ENCODE measurements around the gene SPIB.
A peak's percentile ranks its signal among the peaks of the same experiment; 100 is the strongest.

Gene SPIB

GRCh38 chr19:50420127-50420526 lies 1.4 kb downstream of the SPIB start:
- no peak for DNase-seq (ENCODE audit: low read depth)
- TF ChIP-seq CTCF (IDR thresholded peaks at IDR 0.05; ENCODE audit: insufficient read depth, low read depth, low read length, missing control alignments) = no peak
- peak overlapping the region; percentile 78 for H3K4me3 ChIP-seq (ENCODE audit: low read depth, low read length)

- TF ChIP-seq CTCF (IDR thresholded peaks at IDR 0.05; ENCODE audit: insufficient read depth, low read depth, low read length, missing control alignments) = no peak
- DNase-seq (ENCODE audit: low read depth) = no peak
- peak overlapping the region; percentile 78; the same call in 1 of the 2 replicates for H3K4me3 ChIP-seq (ENCODE audit: low read depth, low read length)
These were observed 2.1 kb downstream of the SPIB start for GRCh38 chr19:50420808-50421207.

- TF ChIP-seq CTCF (IDR thresholded peaks at IDR 0.05; ENCODE audit: insufficient read depth, low read depth, low read length, missing control alignments) = no peak
- no peak overlapping the region for H3K4me3 ChIP-seq (ENCODE audit: low read depth, low read length)
- DNase-seq (ENCODE audit: low read depth) = peak; percentile 37
These were observed 3.9 kb downstream of the SPIB start for GRCh38 chr19:50422397-50423278.

- H3K4me3 ChIP-seq (ENCODE audit: low read depth, low read length) = no peak overlapping the region
- no peak for DNase-seq (ENCODE audit: low read depth)
- no peak for TF ChIP-seq CTCF (IDR thresholded peaks at IDR 0.05; ENCODE audit: insufficient read depth, low read depth, low read length, missing control alignments)
These were observed 4.8 kb downstream of the SPIB start for GRCh38 chr19:50423279-50424113.

GRCh38 chr19:50425581-50425980 lies 6.8 kb downstream of the SPIB start:
- no peak for TF ChIP-seq CTCF (IDR thresholded peaks at IDR 0.05; ENCODE audit: insufficient read depth, low read depth, low read length, missing control alignments)
- no peak overlapping the region for H3K4me3 ChIP-seq (ENCODE audit: low read depth, low read length)
- DNase-seq (ENCODE audit: low read depth) = no peak

GRCh38 chr19:50427318-50427925 lies 8.7 kb downstream of the SPIB start:
- no peak for DNase-seq (ENCODE audit: low read depth)
- peak overlapping the region; percentile 19 for H3K4me3 ChIP-seq (ENCODE audit: low read depth, low read length)
- TF ChIP-seq CTCF (IDR thresholded peaks at IDR 0.05; ENCODE audit: insufficient read depth, low read depth, low read length, missing control alignments) = no peak

Measured in GM12865 (cell line).